Neural cell (in vitro differentiated cells): Measurements from ENCODE around the gene MPZL1. TPM values are rescaled to one million over a fixed set of nuclear protein-coding genes. Genes with fewer than 3 reads are reported as not detected.

Source experiments
- H2AFZ ChIP-seq: fragments of 200-600, 300-800 bp; sonication (generic), shearing (Covaris generic); 2 replicates; pipeline ENCODE4 v1.6.0; 2014; ENCODE audit warnings: low read depth, mild to moderate bottlenecking, antibody characterized with exemption, low read length, moderate library complexity
- H3F3A ChIP-seq: fragments of 200-600 bp; shearing (Covaris generic); 2 replicates; pipeline ENCODE4 v1.6.1; 2016; ENCODE audit warnings: mild to moderate bottlenecking, moderate library complexity, mixed read lengths, antibody characterized with exemption, low read length; ENCODE audit not compliant: insufficient read depth, poor library complexity, severe bottlenecking
- H3K27ac ChIP-seq: fragments of 200-600, 300-800 bp; sonication (generic), shearing (Covaris generic); 2 replicates; pipeline ENCODE4 v1.5.1; 2014; ENCODE audit warnings: mild to moderate bottlenecking, low read length, moderate library complexity
- H3K27me3 ChIP-seq: fragments of 300-800, 200-600 bp; sonication (generic), shearing (Covaris generic); 2 replicates; pipeline ENCODE4 v1.6.0; 2014; ENCODE audit warnings: mild to moderate bottlenecking, low read depth, low read length, moderate library complexity; ENCODE audit not compliant: insufficient read depth
- H3K36me3 ChIP-seq: fragments of 300-800, 200-600 bp; sonication (generic), shearing (Covaris generic); 2 replicates; pipeline ENCODE4 v1.5.1; 2014; ENCODE audit warnings: mild to moderate bottlenecking, antibody characterized with exemption, low read length, moderate library complexity; ENCODE audit not compliant: insufficient read depth
- H3K4me2 ChIP-seq: fragments of 300-800, 200-600 bp; sonication (generic), shearing (Covaris generic); 2 replicates; pipeline ENCODE4 v1.6.0; 2014; ENCODE audit warnings: mild to moderate bottlenecking, low read length
- H3K4me3 ChIP-seq: fragments of 300-800, 200-600 bp; sonication (generic), shearing (Covaris generic); 2 replicates; pipeline ENCODE4 v1.5.1; 2014; ENCODE audit warnings: mild to moderate bottlenecking, low read length, moderate library complexity
- H3K79me2 ChIP-seq: fragments of 200-600 bp; shearing (Covaris generic); replicated peaks from 2 replicates; pipeline ENCODE4 v1.6.0; 2014; ENCODE audit warnings: mild to moderate bottlenecking, low read length, moderate library complexity; ENCODE audit not compliant: insufficient read depth
- H3K9ac ChIP-seq: fragments of 300-800, 200-600 bp; sonication (generic), shearing (Covaris generic); 2 replicates; pipeline ENCODE4 v1.6.1; 2016; ENCODE audit warnings: mild to moderate bottlenecking, low read length, mixed read lengths
- H3K9me2 ChIP-seq: fragments of 200-600 bp; shearing (Covaris generic); 2 replicates; pipeline ENCODE4 v1.6.1; 2016; ENCODE audit warnings: mild to moderate bottlenecking, low read length, mixed read lengths; ENCODE audit not compliant: insufficient read depth
- H3K9me3 ChIP-seq: fragments of 200-600, 300-800 bp; sonication (generic), shearing (Covaris generic); 2 replicates; pipeline ENCODE4 v1.6.1; 2016; ENCODE audit warnings: mild to moderate bottlenecking, mixed run types, low read length, moderate library complexity, mixed read lengths
- H4K20me1 ChIP-seq: fragments of 200-600 bp; shearing (Covaris generic); 2 replicates; pipeline ENCODE4 v1.6.1; 2016; ENCODE audit warnings: mild to moderate bottlenecking, mixed run types; ENCODE audit not compliant: insufficient read depth
- EP300 ChIP-seq: fragments of 450-650 bp; conservative IDR thresholded peaks from 2 replicates; pipeline ENCODE4 v1.6.1; 2014; ENCODE audit warnings: antibody characterized with exemption, mild to moderate bottlenecking, moderate library complexity; ENCODE audit not compliant: poor library complexity, severe bottlenecking
- EZH2 ChIP-seq: fragments of 200-600, 300-800 bp; shearing (Covaris generic), sonication (generic); IDR thresholded peaks from 2 replicates; pipeline ENCODE4 v1.6.1; 2014; ENCODE audit warnings: antibody characterized with exemption, low read length, borderline replicate concordance, mild to moderate bottlenecking; ENCODE audit not compliant: insufficient read depth, poor library complexity, severe bottlenecking
- MXI1 ChIP-seq: fragments of 450-650 bp; conservative IDR thresholded peaks from 2 replicates; pipeline ENCODE4 v1.6.1; 2014; ENCODE audit warnings: antibody characterized with exemption, mild to moderate bottlenecking; ENCODE audit not compliant: poor library complexity, severe bottlenecking
- POLR2AphosphoS5 ChIP-seq: IDR thresholded peaks from 2 replicates; pipeline ENCODE4 v1.6.1; 2012
- RAD21 ChIP-seq: fragments of 450-650 bp; conservative IDR thresholded peaks from 2 replicates; pipeline ENCODE4 v1.6.1; 2014; ENCODE audit warnings: antibody characterized with exemption, mild to moderate bottlenecking, moderate library complexity
- SMC3 ChIP-seq: fragments of 450-650 bp; conservative IDR thresholded peaks from 2 replicates; pipeline ENCODE4 v1.6.1; 2014; ENCODE audit warnings: antibody characterized with exemption, mild to moderate bottlenecking, moderate library complexity; ENCODE audit not compliant: poor library complexity
- TAF1 ChIP-seq: IDR thresholded peaks from 2 replicates; pipeline ENCODE4 v1.6.1; 2012; ENCODE audit warnings: low read depth
- polyA plus RNA-seq: library from polyadenylated mRNA; depleted of rRNA; stranded (reverse); fragments of >200 nt; gene quantifications from 2 replicates; pipeline ENCODE4 v1.2.3, GENCODE V29; 2014
- TF ChIP-seq, protein P1 (sequence below): fragments of 450-650 bp; IDR thresholded peaks from 2 replicates; pipeline ENCODE4 v1.5.1; 2014; ENCODE audit warnings: antibody characterized with exemption, mild to moderate bottlenecking, moderate library complexity; ENCODE audit not compliant: poor library complexity, severe bottlenecking
- TF ChIP-seq, protein P2 (sequence below): IDR thresholded peaks from 2 replicates; pipeline ENCODE4 v1.6.1; 2012; ENCODE audit warnings: borderline replicate concordance

The MPZL1 gene
- polyA plus RNA-seq, 1 donor from 2014 or later: 167 TPM

- no peaks in the 10 kb centered on the region for H3K9me3 ChIP-seq
- H3K9me2 ChIP-seq: no peaks in the 10 kb centered on the region
- no peaks in the 10 kb centered on the region for H3K27me3 ChIP-seq
- no peak overlapping the region for H3K27ac ChIP-seq
- H3K79me2 ChIP-seq: peaks cover 7% of the 10 kb centered on the region
- no peaks in the 10 kb centered on the region for H3F3A ChIP-seq
- no peak overlapping the region for H3K9ac ChIP-seq
- no peak overlapping the region for H3K4me2 ChIP-seq
- no peaks in the 10 kb centered on the region for H4K20me1 ChIP-seq
- H3K36me3 ChIP-seq: peaks cover 6% of the 10 kb centered on the region
- H2AFZ ChIP-seq: no peak overlapping the region
- no peak for TF ChIP-seq SMC3
- TF ChIP-seq MXI1: no peak
- no peak for TF ChIP-seq EZH2
- TF ChIP-seq, protein P1, sequence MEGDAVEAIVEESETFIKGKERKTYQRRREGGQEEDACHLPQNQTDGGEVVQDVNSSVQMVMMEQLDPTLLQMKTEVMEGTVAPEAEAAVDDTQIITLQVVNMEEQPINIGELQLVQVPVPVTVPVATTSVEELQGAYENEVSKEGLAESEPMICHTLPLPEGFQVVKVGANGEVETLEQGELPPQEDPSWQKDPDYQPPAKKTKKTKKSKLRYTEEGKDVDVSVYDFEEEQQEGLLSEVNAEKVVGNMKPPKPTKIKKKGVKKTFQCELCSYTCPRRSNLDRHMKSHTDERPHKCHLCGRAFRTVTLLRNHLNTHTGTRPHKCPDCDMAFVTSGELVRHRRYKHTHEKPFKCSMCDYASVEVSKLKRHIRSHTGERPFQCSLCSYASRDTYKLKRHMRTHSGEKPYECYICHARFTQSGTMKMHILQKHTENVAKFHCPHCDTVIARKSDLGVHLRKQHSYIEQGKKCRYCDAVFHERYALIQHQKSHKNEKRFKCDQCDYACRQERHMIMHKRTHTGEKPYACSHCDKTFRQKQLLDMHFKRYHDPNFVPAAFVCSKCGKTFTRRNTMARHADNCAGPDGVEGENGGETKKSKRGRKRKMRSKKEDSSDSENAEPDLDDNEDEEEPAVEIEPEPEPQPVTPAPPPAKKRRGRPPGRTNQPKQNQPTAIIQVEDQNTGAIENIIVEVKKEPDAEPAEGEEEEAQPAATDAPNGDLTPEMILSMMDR: no peak
- no peak for TF ChIP-seq EP300
- TF ChIP-seq POLR2AphosphoS5: no peak
- TF ChIP-seq RAD21: no peak
- TF ChIP-seq, protein P2, sequence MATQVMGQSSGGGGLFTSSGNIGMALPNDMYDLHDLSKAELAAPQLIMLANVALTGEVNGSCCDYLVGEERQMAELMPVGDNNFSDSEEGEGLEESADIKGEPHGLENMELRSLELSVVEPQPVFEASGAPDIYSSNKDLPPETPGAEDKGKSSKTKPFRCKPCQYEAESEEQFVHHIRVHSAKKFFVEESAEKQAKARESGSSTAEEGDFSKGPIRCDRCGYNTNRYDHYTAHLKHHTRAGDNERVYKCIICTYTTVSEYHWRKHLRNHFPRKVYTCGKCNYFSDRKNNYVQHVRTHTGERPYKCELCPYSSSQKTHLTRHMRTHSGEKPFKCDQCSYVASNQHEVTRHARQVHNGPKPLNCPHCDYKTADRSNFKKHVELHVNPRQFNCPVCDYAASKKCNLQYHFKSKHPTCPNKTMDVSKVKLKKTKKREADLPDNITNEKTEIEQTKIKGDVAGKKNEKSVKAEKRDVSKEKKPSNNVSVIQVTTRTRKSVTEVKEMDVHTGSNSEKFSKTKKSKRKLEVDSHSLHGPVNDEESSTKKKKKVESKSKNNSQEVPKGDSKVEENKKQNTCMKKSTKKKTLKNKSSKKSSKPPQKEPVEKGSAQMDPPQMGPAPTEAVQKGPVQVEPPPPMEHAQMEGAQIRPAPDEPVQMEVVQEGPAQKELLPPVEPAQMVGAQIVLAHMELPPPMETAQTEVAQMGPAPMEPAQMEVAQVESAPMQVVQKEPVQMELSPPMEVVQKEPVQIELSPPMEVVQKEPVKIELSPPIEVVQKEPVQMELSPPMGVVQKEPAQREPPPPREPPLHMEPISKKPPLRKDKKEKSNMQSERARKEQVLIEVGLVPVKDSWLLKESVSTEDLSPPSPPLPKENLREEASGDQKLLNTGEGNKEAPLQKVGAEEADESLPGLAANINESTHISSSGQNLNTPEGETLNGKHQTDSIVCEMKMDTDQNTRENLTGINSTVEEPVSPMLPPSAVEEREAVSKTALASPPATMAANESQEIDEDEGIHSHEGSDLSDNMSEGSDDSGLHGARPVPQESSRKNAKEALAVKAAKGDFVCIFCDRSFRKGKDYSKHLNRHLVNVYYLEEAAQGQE: no peak
- no peak for TF ChIP-seq TAF1
- H3K4me3 ChIP-seq: no peak overlapping the region
Observed at GRCh38 chr1:167734227-167734626, 12.4 kb downstream of the MPZL1 start.

DNA sequence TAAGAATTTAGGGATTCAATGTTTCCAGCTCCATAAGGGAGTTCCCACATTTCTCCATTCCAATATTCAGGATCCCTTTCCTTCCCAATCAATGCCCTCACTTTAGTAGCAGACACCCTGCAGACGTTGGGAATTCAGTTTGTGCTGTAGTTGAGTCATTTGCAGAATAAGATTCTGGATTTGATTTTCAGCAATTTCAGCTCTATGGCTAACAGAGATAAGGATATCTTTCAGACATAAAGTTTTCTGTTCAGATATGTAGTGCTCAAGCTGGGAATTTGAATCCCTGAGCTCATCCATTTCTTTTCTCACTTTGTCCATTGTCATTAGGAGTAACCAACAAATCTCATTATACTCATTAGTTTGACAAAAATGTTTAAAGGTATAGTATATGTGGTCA lies 13.1 kb downstream of the MPZL1 start:
- H3K9me2 ChIP-seq: no peaks in the 10 kb centered on the region
- no peaks in the 10 kb centered on the region for H3F3A ChIP-seq
- no peaks in the 10 kb centered on the region for H4K20me1 ChIP-seq
- no peak for TF ChIP-seq EZH2
- peaks cover 6% of the 10 kb centered on the region for H3K36me3 ChIP-seq
- no peak overlapping the region for H3K4me2 ChIP-seq
- no peaks in the 10 kb centered on the region for H3K27me3 ChIP-seq
- no peak overlapping the region for H3K4me3 ChIP-seq
- no peak overlapping the region for H3K9ac ChIP-seq
- H2AFZ ChIP-seq: no peak overlapping the region
- H3K9me3 ChIP-seq: no peaks in the 10 kb centered on the region
- H3K27ac ChIP-seq: no peak overlapping the region
- H3K79me2 ChIP-seq: peaks cover 6% of the 10 kb centered on the region

GRCh38 chr1:167737169-167737568 lies 15.4 kb downstream of the MPZL1 start:
- Histone ChIP-seq H3K27ac (no peak overlapping the region), H3F3A (no peaks in the 10 kb centered on the region), H3K9me2 (no peaks in the 10 kb centered on the region), H3K27me3 (no peaks in the 10 kb centered on the region), H2AFZ (no peak overlapping the region), H3K9me3 (no peaks in the 10 kb centered on the region), H3K4me3 (no peak overlapping the region), H3K79me2 (peaks cover 6% of the 10 kb centered on the region), H3K4me2 (no peak overlapping the region), H3K9ac (no peak overlapping the region), H4K20me1 (no peaks in the 10 kb centered on the region), H3K36me3 (no peaks in the 10 kb centered on the region)
- TF ChIP-seq EP300: no peak
- TF ChIP-seq TAF1: no peak
